PC-9 (cell line): Measurements from ENCODE around the gene STOX1.

Experiments
- CTCF ChIP-seq: fragments of 200-600 bp; sonication (generic); conservative IDR thresholded peaks from 2 replicates; pipeline ENCODE4 v1.6.1; 2017; ENCODE audit warnings: mixed run types, antibody characterized with exemption, mild to moderate bottlenecking, moderate library complexity
- EZH2 ChIP-seq: fragments of 200-600 bp; sonication (generic); IDR thresholded peaks from 2 replicates; pipeline ENCODE4 v1.8.0; 2017; ENCODE audit warnings: antibody characterized with exemption, low read depth

- no peak for TF ChIP-seq CTCF
- TF ChIP-seq EZH2, result no peak
Observed at GRCh38 chr10:68925489-68925888, 98.2 kb downstream of the STOX1 start.
